ENCODE data around the gene CIB2. TPM values are rescaled to one million over a fixed set of nuclear protein-coding genes. Genes with fewer than 3 reads are reported as not detected.
"Not testable (repeated sequence)": the region's sequence is repeated elsewhere in the genome, so short reads cannot be mapped to it uniquely, and the experiment has no call there.

Gene CIB2
- polyA plus RNA-seq, 3 donors from 2014 or later, result 1.8 to 2.8 TPM; not detected in 1

GRCh38 chr15:78162038-78162437 is 30.8 kb upstream of the CIB2 start:
- Mint-ChIP-seq H3K36me3 (peaks cover 25 to 50% (median 27%) of the 10 kb centered on the region in 3 donors), H3K27me3 (ENCODE audit: low read depth in 3 of 3) (peaks cover 0 to 2% (median 0%) of the 10 kb centered on the region in 3 donors), H3K27ac (no peak overlapping the region), H3K4me3 (no peak overlapping the region), H3K9me3 (no peaks in the 10 kb centered on the region), H3K4me1 (no peaks in the 10 kb centered on the region)
- no peak for DNase-seq

- Mint-ChIP-seq H3K27ac (no peak overlapping the region), H3K4me1 (no peaks in the 10 kb centered on the region), H3K27me3 (ENCODE audit: low read depth in 3 of 3) (peaks cover 0 to 2% (median 0%) of the 10 kb centered on the region in 3 donors), H3K9me3 (no peaks in the 10 kb centered on the region), H3K4me3 (no peak overlapping the region), H3K36me3 (peaks cover 21 to 50% (median 24%) of the 10 kb centered on the region in 3 donors)
- no peak for DNase-seq
Observed at GRCh38 chr15:78159395-78159794, 28.1 kb upstream of the CIB2 start.

GRCh38 chr15:78157203-78157602 is 26.0 kb upstream of the CIB2 start:
- no peak overlapping the region for H3K27ac Mint-ChIP-seq
- no peaks in the 10 kb centered on the region for H3K9me3 Mint-ChIP-seq
- no peaks in the 10 kb centered on the region for H3K4me1 Mint-ChIP-seq
- H3K27me3 Mint-ChIP-seq (ENCODE audit: low read depth in 3 of 3), result no peaks in the 10 kb centered on the region
- H3K4me3 Mint-ChIP-seq, result no peak overlapping the region
- peaks cover 11 to 35% (median 18%) of the 10 kb centered on the region in 3 donors for H3K36me3 Mint-ChIP-seq
- no peak for DNase-seq

DNA sequence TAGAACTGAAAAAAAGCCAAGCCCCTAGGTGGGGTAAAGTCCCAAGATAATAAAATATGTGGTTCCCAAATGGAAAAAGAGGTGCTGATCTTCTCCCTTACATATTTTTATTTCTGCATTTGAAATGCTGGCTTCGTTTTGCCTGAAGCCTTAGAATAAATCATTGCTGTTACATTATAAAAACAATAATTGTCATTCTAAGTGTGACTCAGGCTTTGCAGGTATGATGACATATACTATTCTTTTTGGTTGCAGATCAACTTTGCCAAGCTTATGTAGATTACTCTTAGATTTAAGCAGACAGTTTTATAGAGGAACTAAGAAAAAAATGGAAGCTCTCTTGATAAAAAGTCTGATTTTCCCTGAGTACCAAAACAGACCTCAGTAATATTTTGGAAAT is 25.4 kb upstream of the CIB2 start:
- DNase-seq, result no peak
- no peaks in the 10 kb centered on the region for H3K4me1 Mint-ChIP-seq
- no peak overlapping the region for H3K4me3 Mint-ChIP-seq
- H3K27ac Mint-ChIP-seq, result no peak overlapping the region
- H3K9me3 Mint-ChIP-seq, result no peaks in the 10 kb centered on the region
- H3K36me3 Mint-ChIP-seq, result peaks cover 6 to 30% (median 13%) of the 10 kb centered on the region in 3 donors
- H3K27me3 Mint-ChIP-seq (ENCODE audit: low read depth in 3 of 3), result no peaks in the 10 kb centered on the region

- Mint-ChIP-seq H3K4me1 (peaks cover 4 to 7% of the 10 kb centered on the region in 2 donors), H3K36me3 (peaks cover 5 to 24% (median 12%) of the 10 kb centered on the region in 3 donors), H3K9me3 (no peaks in the 10 kb centered on the region), H3K4me3 (no peak overlapping the region), H3K27ac (no peak overlapping the region), H3K27me3 (ENCODE audit: low read depth in 3 of 3) (peaks cover 0 to 1% (median 0%) of the 10 kb centered on the region in 3 donors)
- no peak for DNase-seq
Observed at GRCh38 chr15:78155355-78155939, 24.2 kb upstream of the CIB2 start.

GRCh38 chr15:78154955-78155354 is 23.7 kb upstream of the CIB2 start:
- no peak for DNase-seq
- Mint-ChIP-seq H3K4me3 (no peak overlapping the region), H3K4me1 (peaks cover 9 to 12% of the 10 kb centered on the region in 2 donors), H3K27ac (no peak overlapping the region), H3K27me3 (ENCODE audit: low read depth in 3 of 3) (peaks cover 0 to 1% (median 0%) of the 10 kb centered on the region in 3 donors), H3K9me3 (no peaks in the 10 kb centered on the region), H3K36me3 (peaks cover 5 to 24% (median 12%) of the 10 kb centered on the region in 3 donors)

GRCh38 chr15:78151075-78151474 is 19.8 kb upstream of the CIB2 start:
- not testable (repeated sequence) for H3K27me3 Mint-ChIP-seq (ENCODE audit: low read depth in 3 of 3); H3K9me3 Mint-ChIP-seq; H3K36me3 Mint-ChIP-seq; DNase-seq
- H3K4me1 Mint-ChIP-seq, result peaks cover 23 to 37% of the 10 kb centered on the region in 2 donors
- peak overlapping the region in 3 of 6 donors; percentile 62 to 85 (median 79) for H3K27ac Mint-ChIP-seq
- peak overlapping the region in 4 of 5 donors; percentile 86 to 89 (median 88) for H3K4me3 Mint-ChIP-seq

DNA sequence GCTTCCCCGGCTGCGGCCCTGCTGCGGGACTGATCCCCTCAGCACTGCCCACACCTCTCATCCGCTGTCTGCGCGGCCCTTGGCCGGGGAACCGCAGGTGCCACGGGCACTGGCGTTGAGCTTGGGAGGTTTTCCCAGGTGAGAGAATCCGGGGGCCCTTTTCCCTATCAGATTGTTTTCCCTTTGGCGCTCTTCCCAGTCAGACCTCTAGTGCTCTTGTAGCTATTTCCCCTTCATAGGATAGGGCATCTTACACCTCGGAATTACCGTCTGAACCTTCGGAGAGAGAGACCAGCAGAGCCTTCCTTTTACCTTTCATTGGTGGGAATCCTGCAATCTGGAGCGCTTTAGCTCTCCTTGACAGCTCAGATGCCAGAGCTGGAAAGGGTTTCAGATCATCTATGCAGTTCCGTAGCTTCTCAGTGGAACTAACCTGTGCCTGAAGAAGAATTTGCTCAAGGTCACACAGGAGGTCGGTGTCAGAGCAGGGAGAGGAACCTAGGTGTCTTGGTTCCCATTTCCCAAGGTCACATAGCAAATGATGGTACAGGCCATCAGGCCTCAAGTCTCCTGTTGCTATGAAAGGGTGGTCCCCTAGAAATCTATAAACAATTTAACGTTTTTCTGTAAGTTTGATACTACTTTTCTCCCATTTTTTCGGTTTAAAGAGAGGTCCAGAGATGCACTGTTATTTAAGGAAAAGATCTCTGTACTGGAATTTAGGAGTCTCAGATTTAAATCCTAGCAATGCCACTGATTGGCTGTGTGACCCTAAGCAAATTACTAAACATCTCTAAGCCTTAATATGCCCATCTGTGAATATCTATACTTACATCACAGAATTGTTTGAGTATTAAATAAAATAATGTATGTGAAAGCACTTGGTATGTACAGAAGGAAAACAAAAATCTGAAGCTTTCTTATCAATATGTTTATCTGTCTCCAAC is 18.8 kb upstream of the CIB2 start:
- Mint-ChIP-seq H3K4me1 (peaks cover 23 to 37% of the 10 kb centered on the region in 2 donors), H3K36me3 (peaks cover 0 to 7% (median 0%) of the 10 kb centered on the region in 3 donors), H3K9me3 (no peaks in the 10 kb centered on the region), H3K4me3 (peak overlapping the region; percentile 86 to 89 (median 88)), H3K27ac (peak overlapping the region; percentile 72 to 91 (median 86)), H3K27me3 (ENCODE audit: low read depth in 3 of 3) (peaks cover 3 to 7% (median 4%) of the 10 kb centered on the region in 3 donors)
- no peak for DNase-seq

DNA sequence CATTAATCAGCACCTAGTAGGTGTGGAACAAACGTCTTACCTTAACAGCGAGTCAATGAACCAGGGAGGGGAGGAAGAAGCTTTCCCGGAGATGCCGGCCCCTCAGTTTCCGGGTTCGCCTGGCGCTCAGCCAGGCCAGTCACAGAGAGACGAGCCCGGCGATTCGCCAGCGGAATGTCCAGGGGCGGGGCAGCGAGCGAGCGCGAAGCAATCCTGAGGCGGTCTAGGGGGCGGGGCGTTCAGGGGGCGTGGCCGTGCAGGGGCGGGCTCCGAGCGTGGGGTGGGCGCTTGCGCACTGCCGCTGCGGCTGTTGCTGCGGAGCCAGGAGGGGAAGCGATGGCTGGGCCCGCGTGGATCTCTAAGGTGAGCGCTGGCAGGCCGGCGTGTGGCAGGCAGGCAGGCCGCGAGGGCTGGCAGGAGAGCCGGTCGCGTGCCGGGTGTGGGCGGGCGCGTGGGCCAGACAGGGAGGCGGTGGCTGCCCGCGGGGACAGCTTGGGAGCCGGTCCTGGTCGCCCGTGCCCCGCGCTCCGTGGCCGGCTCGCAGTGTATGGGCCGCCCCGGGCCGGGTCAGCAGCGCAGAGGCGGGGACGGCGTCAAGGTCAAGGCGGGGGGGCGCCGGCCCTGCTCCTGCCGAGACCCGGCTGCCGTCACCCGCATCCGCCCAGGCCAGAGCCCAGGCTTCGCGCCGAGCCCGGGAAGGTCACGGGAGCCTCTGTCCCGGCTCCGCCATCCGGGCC is 18.0 kb upstream of the CIB2 start, which contains the start of gene IDH3A:
Gene IDH3A, plus strand, starts transcription at position 295 of the 737 bp plus-strand sequence. Its CDS starts 42 bp downstream, at position 337.
- Mint-ChIP-seq H3K27ac (peak within 1 kb of the TSS; percentile 80 to 94 (median 91)), H3K27me3 (ENCODE audit: low read depth in 3 of 3) (peaks cover 3 to 7% (median 4%) of the 10 kb centered on the region in 3 donors), H3K4me3 (peak within 1 kb of the TSS; percentile 94 to 97 (median 96)), H3K9me3 (no peaks in the 10 kb centered on the region), H3K36me3 (peaks cover 0 to 5% (median 0%) of the 10 kb centered on the region in 3 donors), H3K4me1 (peaks cover 23 to 37% of the 10 kb centered on the region in 2 donors)
- peak; percentile 98 to 99 (median 98) for DNase-seq

- no peaks in the 10 kb centered on the region for H3K9me3 Mint-ChIP-seq
- H3K4me1 Mint-ChIP-seq, result peaks cover 23 to 37% of the 10 kb centered on the region in 2 donors
- peak overlapping the region; percentile 94 to 97 (median 96) for H3K4me3 Mint-ChIP-seq
- H3K27ac Mint-ChIP-seq, result peak overlapping the region; percentile 80 to 94 (median 91)
- DNase-seq, result no peak
- H3K36me3 Mint-ChIP-seq, result peaks cover 0 to 5% (median 0%) of the 10 kb centered on the region in 3 donors
- peaks cover 3 to 7% (median 4%) of the 10 kb centered on the region in 3 donors for H3K27me3 Mint-ChIP-seq (ENCODE audit: low read depth in 3 of 3)
Observed at GRCh38 chr15:78148392-78149067, 17.3 kb upstream of the CIB2 start.

GRCh38 chr15:78147566-78147965 is 16.3 kb upstream of the CIB2 start:
- Mint-ChIP-seq H3K4me3 (peak overlapping the region; percentile 60 to 96 (median 73)), H3K4me1 (peaks cover 23 to 37% of the 10 kb centered on the region in 2 donors), H3K27ac (peak overlapping the region in 3 of 6 donors; percentile 29 to 79 (median 43)), H3K36me3 (no peaks in the 10 kb centered on the region), H3K9me3 (no peaks in the 10 kb centered on the region), H3K27me3 (ENCODE audit: low read depth in 3 of 3) (peaks cover 3 to 7% (median 4%) of the 10 kb centered on the region in 3 donors)
- DNase-seq, result no peak

- peaks cover 23 to 37% of the 10 kb centered on the region in 2 donors for H3K4me1 Mint-ChIP-seq
- no peaks in the 10 kb centered on the region for H3K36me3 Mint-ChIP-seq
- peak overlapping the region in 2 of 5 donors; percentile 21 to 96 for H3K4me3 Mint-ChIP-seq
- no peaks in the 10 kb centered on the region for H3K9me3 Mint-ChIP-seq
- peaks cover 3 to 7% (median 4%) of the 10 kb centered on the region in 3 donors for H3K27me3 Mint-ChIP-seq (ENCODE audit: low read depth in 3 of 3)
- no peak overlapping the region for H3K27ac Mint-ChIP-seq
- no peak for DNase-seq
Observed at GRCh38 chr15:78146425-78147154, 15.3 kb upstream of the CIB2 start.

Measured in immature natural killer cell (primary cell).